K562 (cell line): ENCODE measurements around the gene BPIFB6. TPM values are rescaled to one million over a fixed set of nuclear protein-coding genes. Genes with fewer than 3 reads are reported as not detected.
A peak's percentile ranks its signal among the peaks of the same experiment; 100 is the strongest.

ENCODE experiments used
- ATAC-seq: fragments of 200-7000 bp; cut with Tn5 transposase; 3 replicates; pipeline ENCODE4 v1.9.1; 2020; ENCODE audit warnings: moderate library complexity
- BruUV-seq: library from RNA; stranded (reverse); fragments of 400-500 nt; replicated peaks from 2 replicates; lab custom pipeline; 2021; lab: Mats Ljungman, UMichigan
- CTCF ChIA-PET: fragments of 300-600 bp; formaldehyde crosslinking; extraction: SDS; loops from one replicate; lab custom pipeline; 2021; ENCODE audit warnings: low intra/inter-chr PET ratio; lab: Yijun Ruan, JAX
- POLR2A ChIA-PET: fragments of 300-600, 350-650 bp; sonication (Branson Sonifier 250); formaldehyde crosslinking; extraction: SDS; loops from one replicate; lab custom pipeline; 2021; ENCODE audit warnings: antibody characterized with exemption, inconsistent platforms; lab: Yijun Ruan, JAX
- DNase-seq, 4 experiments: peaks; one replicate each; pipeline versions ENCODE4 v3.0.0 to v3.0.0-alpha.2; 2011 to 2018; ENCODE audit warnings: low spot score in 3 of 4, mixed read lengths in 3 of 4; ENCODE audit errors: extremely low read depth in 1 of 4
- FAIRE-seq: peaks from 2 replicates; lab custom pipeline; 2011; peaks lifted over from hg19 to GRCh38; lab: Jason Lieb, UNC
- H2AFZ ChIP-seq: 2 replicates; pipeline ENCODE4 v1.6.0; 2011; ENCODE audit warnings: low read depth, low read length, control low read depth, inconsistent platforms
- H3K27ac ChIP-seq: fragments of 200-600 bp; 3 replicates; pipeline ENCODE4 v1.8.0; 2011; ENCODE audit warnings: low read depth, mild to moderate bottlenecking, control low read depth, inconsistent platforms, low read length, moderate library complexity, mixed read lengths; ENCODE audit errors: extremely low read depth
- H3K27me3 ChIP-seq, 2 experiments: fragments of 300-600 bp in 1 of 2; 2 replicates in 1 of 2; 3 replicates in 1 of 2; pipeline versions ENCODE4 v1.6.0 to v1.8.0; 2011; ENCODE audit warnings: inconsistent platforms in 2 of 2, low read length in 2 of 2, mild to moderate bottlenecking in 1 of 2, mixed read lengths in 1 of 2, moderate library complexity in 1 of 2; ENCODE audit not compliant: control insufficient read depth in 2 of 2, insufficient read depth in 2 of 2
- H3K36me3 ChIP-seq: fragments of 300-600 bp; 3 replicates; pipeline ENCODE4 v1.8.0; 2011; ENCODE audit warnings: mild to moderate bottlenecking, low read length, inconsistent platforms; ENCODE audit not compliant: control insufficient read depth, insufficient read depth
- H3K4me1 ChIP-seq, 2 experiments: fragments of 200-600 bp in 1 of 2; replicated peaks in 1 of 2; 2 replicates in 1 of 2; 3 replicates in 1 of 2; pipeline versions ENCODE4 v1.5.1 to v1.8.0; 2011; ENCODE audit warnings: inconsistent platforms in 2 of 2, low read length in 2 of 2, mild to moderate bottlenecking in 1 of 2, mixed read lengths in 1 of 2, moderate library complexity in 1 of 2; ENCODE audit not compliant: control insufficient read depth in 2 of 2, insufficient read depth in 2 of 2
- H3K4me2 ChIP-seq: 2 replicates; pipeline ENCODE4 v1.6.1; 2011; ENCODE audit warnings: low read length, control low read depth, inconsistent platforms, mixed read lengths; ENCODE audit not compliant: insufficient read depth
- H3K4me3 ChIP-seq: fragments of 200-600 bp; sonication (generic), shearing (Covaris generic); 2 replicates; pipeline ENCODE4 v1.5.1; 2016; ENCODE audit warnings: control low read depth, inconsistent platforms
- H3K79me2 ChIP-seq: fragments of 200-600 bp; 3 replicates; pipeline ENCODE4 v1.8.0; 2011; ENCODE audit warnings: low read length, inconsistent platforms; ENCODE audit not compliant: control insufficient read depth, insufficient read depth
- H3K9ac ChIP-seq, 2 experiments: 2 replicates each; pipeline versions ENCODE4 v1.6.0 to v1.6.1; 2011; ENCODE audit warnings: low read depth in 2 of 2, low read length in 2 of 2, control low read depth in 1 of 2, inconsistent platforms in 1 of 2, mild to moderate bottlenecking in 1 of 2, mixed read lengths in 1 of 2; ENCODE audit not compliant: insufficient read depth in 1 of 2
- H3K9me1 ChIP-seq: one replicate; pipeline ENCODE4 v1.6.0; 2011; ENCODE audit warnings: inconsistent platforms, mild to moderate bottlenecking, low read length, moderate library complexity; ENCODE audit not compliant: control insufficient read depth, insufficient read depth
- H3K9me3 ChIP-seq: replicated peaks from 2 replicates; pipeline ENCODE4 v1.5.1; 2011; ENCODE audit warnings: low read depth, low read length, inconsistent platforms; ENCODE audit not compliant: control insufficient read depth, insufficient read depth
- H4K20me1 ChIP-seq: replicated peaks from 2 replicates; pipeline ENCODE4 v1.6.1; 2011; ENCODE audit warnings: low read length, inconsistent platforms, mixed read lengths; ENCODE audit not compliant: control insufficient read depth, insufficient read depth
- NFIC ChIP-seq: fragments of 450-650 bp; IDR thresholded peaks from 2 replicates; pipeline ENCODE4 v1.6.1; 2017; ENCODE audit warnings: mild to moderate bottlenecking, inconsistent platforms
- PCBP2 ChIP-seq: fragments of 200-400 bp; formaldehyde crosslinking; IDR thresholded peaks from 2 replicates; pipeline ENCODE4 v1.6.1; 2018; ENCODE audit warnings: low read length, low read depth, mild to moderate bottlenecking, moderate library complexity; ENCODE audit not compliant: poor library complexity, severe bottlenecking
- SAFB ChIP-seq: fragments of 200-400 bp; formaldehyde crosslinking; IDR thresholded peaks from 2 replicates; pipeline ENCODE4 v1.6.1; 2017; ENCODE audit warnings: low read depth, low read length, borderline replicate concordance
- SIX5 ChIP-seq, 2 experiments: IDR thresholded peaks; 2 replicates each; pipeline ENCODE4 v1.6.1; 2011; ENCODE audit warnings: low read length in 2 of 2, borderline replicate concordance in 1 of 2, low read depth in 1 of 2, mild to moderate bottlenecking in 1 of 2, moderate library complexity in 1 of 2; ENCODE audit not compliant: insufficient read depth in 1 of 2
- SMARCB1 ChIP-seq: IDR thresholded peaks from 2 replicates; pipeline ENCODE4 v1.6.1; 2011; ENCODE audit warnings: improper control_type of control experiment, low read depth; ENCODE audit not compliant: insufficient read length
- TRIM24 ChIP-seq, 2 experiments: fragments of 450-650 bp; IDR thresholded peaks; 2 replicates each; pipeline ENCODE4 v1.6.1; 2016
- ZFP36 ChIP-seq: fragments of 150-350 bp; IDR thresholded peaks from 2 replicates; pipeline ENCODE4 v1.6.1; 2018; ENCODE audit warnings: low read length, low read depth; ENCODE audit not compliant: partially characterized antibody
- ZNF696 ChIP-seq: fragments of 250-450 bp; sonication (Bioruptor Pico); conservative IDR thresholded peaks from 2 replicates; pipeline ENCODE4 v1.4.0; 2020; ENCODE audit warnings: mild to moderate bottlenecking, moderate library complexity
- WGBS: fragments of 100-300 bp; shearing (Covaris generic); methylation state at CpG from one replicate; pipeline ENCODE4 v1.1.6; 2016; ENCODE audit warnings: low coverage, mixed read lengths; ENCODE audit not compliant: insufficient coverage; ENCODE audit errors: missing lambda C conversion rate; 5-methylcytosine and 5-hydroxymethylcytosine counted together
- in situ Hi-C: fragments of 300-500 bp; cut with MboI; formaldehyde crosslinking; loops from 4 replicates; pipeline ENCODE4 v1.15.0; 2018; ENCODE audit warnings: inconsistent platforms, mixed read lengths
- intact Hi-C: fragments of 100-400 bp; cut with micrococcal nuclease; formaldehyde crosslinking; loops from 2 replicates; pipeline ENCODE4 v1.14.2; 2022
- polyA plus RNA-seq, 8 experiments: library from polyadenylated mRNA; depleted of rRNA in 4 of 8; stranded (reverse) in 5 of 8; unstranded in 3 of 8; fragments of >200 nt; fragmentation: Nextera tagmentation in 2 of 8; fragmentation: Illumina TruSeq in 1 of 8; extraction: Ambion mirVana in 2 of 8; extraction: Trizol in 1 of 8; gene quantifications; 2 replicates each; pipeline versions ENCODE4 v1.2.1 to v1.2.3, GENCODE V29; 2011 to 2014; ENCODE audit warnings: inconsistent platforms in 1 of 8, missing spikeins in 1 of 8
- total RNA-seq, 7 experiments: library from RNA; depleted of rRNA in 6 of 7; stranded (reverse); fragments of >200 nt in 6 of 7; fragmentation: Illumina TruSeq in 2 of 7; extraction: Trizol in 2 of 7; gene quantifications; 2 replicates each; pipeline versions ENCODE4 v1.2.1 to v1.2.3, GENCODE V29; 2011 to 2021; ENCODE audit warnings: low replicate concordance in 1 of 7

The BPIFB6 gene
- total and polyA plus RNA-seq, 9 of the 15 experiments (the other 6 are each of a cell fraction or from before 2014, with no cell fraction given), result not detected

- Histone ChIP-seq H3K4me2 (no peak overlapping the region), H3K4me3 (no peak overlapping the region), H3K79me2 (no peaks in the 10 kb centered on the region), H3K36me3 (no peaks in the 10 kb centered on the region), H3K9me3 (peaks cover 4% of the 10 kb centered on the region), H2AFZ (no peak overlapping the region), H3K4me1 (no peaks in the 10 kb centered on the region; a peak in 1 of 5 replicates), H3K27ac (no peak overlapping the region), H3K9ac (no peak overlapping the region), H4K20me1 (no peaks in the 10 kb centered on the region), H3K9me1 (no peaks in the 10 kb centered on the region), H3K27me3 (peaks cover 2 to 27% of the 10 kb centered on the region in 2 experiments; a peak in 2 of 5 replicates)
- no peak for DNase-seq
- ChIA-PET CTCF (no interaction called here), POLR2A (interaction anchor here (1.1 to 1.2 kb wide), 2 partner anchors 23 to 25 kb away, joined by 3 to 4 read pairs; no protein-coding TSS in a partner anchor)
- ATAC-seq, result no peak
- in situ Hi-C loops, result no loop called here
- peak; percentile 78 for TF ChIP-seq NFIC
- TF ChIP-seq ZNF696 (CRISPR knock-in tag), result no peak
- no peak for TF ChIP-seq SMARCB1
- no peak for TF ChIP-seq TRIM24 (IDR thresholded peaks at IDR 0.05)
- no peak for TF ChIP-seq SIX5 (IDR thresholded peaks at IDR 0.05; ENCODE audit: borderline replicate concordance in 1 of 2, insufficient read depth in 1 of 2, low read depth in 1 of 2, low read length in 2 of 2)
- TF ChIP-seq PCBP2, result no peak
- TF ChIP-seq ZFP36, result no peak
- TF ChIP-seq SAFB, result no peak
- no TSS peak for BruUV-seq
- FAIRE-seq, result no peak
- WGBS, result 2% methylated on average over 9 of the region's 9 CpGs
- intact Hi-C loops, result no loop called here
Measured at GRCh38 chr20:33000802-33001466, 30.5 kb upstream of the BPIFB6 start.
